GM19351 (cell line): ENCODE measurements around the gene C18orf32.
"Not testable (repeated sequence)": the region's sequence is repeated elsewhere in the genome, so short reads cannot be mapped to it uniquely, and the experiment has no call there.

ENCODE experiments used
- ATAC-seq: cut with Tn5 transposase; IDR thresholded peaks from one replicate; pipeline ENCODE4 v1.9.1; 2021; ENCODE audit warnings: mild to moderate bottlenecking, moderate library complexity; ENCODE audit not compliant: unreplicated experiment

C18orf32 gene

GRCh38 chr18:49503931-49504330 is 16.9 kb upstream of the C18orf32 start:
- ATAC-seq = no peak

GRCh38 chr18:49500201-49500921 is 13.3 kb upstream of the C18orf32 start:
- no peak for ATAC-seq

- no peak for ATAC-seq
Observed at GRCh38 chr18:49499046-49499637, 12.1 kb upstream of the C18orf32 start.

DNA sequence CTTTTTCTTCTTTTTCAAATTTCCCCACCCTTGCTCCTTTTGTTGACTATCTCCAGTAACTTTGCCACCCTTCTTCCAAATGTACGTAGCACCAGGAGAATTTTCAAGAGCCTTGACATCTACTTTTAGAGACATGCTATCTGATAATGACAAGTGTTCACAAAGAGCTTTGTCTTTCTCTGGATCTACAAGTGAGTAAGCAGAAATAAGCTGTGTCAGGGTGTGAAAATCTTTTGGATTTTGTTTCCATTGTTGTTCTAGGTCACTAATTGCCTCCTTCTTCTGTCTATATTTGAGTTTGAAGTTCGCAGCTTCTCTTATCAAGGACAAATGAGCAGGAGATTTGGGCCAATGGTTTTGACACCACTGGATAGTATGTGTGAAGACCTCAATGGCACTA is 8.4 kb upstream of the C18orf32 start:
- ATAC-seq = no peak

DNA sequence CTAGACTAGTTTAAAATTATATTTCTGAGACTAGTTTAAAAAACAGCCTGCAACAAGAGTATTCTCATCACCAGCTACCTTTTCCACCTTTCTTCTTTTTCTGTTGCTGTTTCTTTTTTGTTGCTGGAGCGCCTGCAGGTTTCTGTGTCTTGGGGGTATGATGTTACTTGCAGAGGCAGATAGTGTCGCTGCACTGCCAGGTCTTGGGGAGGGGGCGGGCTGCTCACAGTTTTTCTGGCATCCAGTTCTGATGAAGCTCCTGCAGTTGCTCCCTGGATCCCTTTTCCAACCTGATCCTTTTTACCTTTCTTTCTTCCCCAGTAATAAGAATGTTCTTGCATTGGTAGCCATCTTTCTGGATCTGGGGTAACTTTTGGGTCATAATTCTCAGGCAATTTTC is 8.0 kb upstream of the C18orf32 start:
- no peak for ATAC-seq

GRCh38 chr18:49494660-49495059 is 7.6 kb upstream of the C18orf32 start:
- no peak for ATAC-seq

- no peak for ATAC-seq
Observed at GRCh38 chr18:49492694-49493033, 5.6 kb upstream of the C18orf32 start.

DNA sequence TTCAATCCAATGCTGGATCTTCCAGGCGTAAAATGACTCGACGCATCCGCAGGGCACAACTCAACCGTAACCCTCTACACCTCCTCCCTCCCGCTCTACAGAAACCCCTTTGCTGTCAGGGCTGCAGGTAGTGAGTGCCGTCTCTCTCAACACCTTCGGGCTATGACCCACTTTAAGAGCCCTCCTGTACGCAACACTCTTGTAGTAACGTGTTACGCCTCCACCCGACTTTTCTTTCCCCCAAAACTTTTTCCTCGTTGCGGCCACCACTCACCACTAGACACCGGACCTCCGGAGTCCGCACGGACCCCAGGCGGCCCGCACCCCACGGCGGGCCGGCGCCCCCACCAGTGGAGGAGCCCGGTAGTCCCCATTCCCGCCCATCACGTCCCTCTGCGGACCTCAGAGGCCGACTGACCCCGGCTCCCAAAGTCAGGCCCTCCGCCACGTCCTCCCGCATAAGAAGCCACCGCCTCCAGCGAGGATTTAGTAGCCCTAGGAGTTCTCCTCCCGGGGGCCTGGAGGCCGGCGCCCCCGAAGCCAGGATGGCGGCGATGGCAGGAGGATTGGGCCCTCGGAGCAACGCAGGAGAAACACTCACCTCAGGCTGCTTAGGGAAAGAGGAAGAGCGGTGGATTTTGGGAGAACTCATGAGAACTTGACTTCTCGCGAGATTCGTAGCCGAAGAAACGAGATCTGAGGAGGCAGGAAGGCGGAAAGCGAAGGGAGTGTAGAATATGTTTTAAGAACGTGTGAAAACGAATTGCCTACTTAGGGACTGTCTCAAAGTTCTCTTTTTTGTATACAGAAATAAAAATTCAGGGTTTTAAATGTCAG is 5.0 kb upstream of the C18orf32 start, which contains the start of gene RPL17:
Gene RPL17 (minus strand): TSS at position 609 of the 837 bp plus-strand sequence.
- peak; percentile 64 for ATAC-seq

DNA sequence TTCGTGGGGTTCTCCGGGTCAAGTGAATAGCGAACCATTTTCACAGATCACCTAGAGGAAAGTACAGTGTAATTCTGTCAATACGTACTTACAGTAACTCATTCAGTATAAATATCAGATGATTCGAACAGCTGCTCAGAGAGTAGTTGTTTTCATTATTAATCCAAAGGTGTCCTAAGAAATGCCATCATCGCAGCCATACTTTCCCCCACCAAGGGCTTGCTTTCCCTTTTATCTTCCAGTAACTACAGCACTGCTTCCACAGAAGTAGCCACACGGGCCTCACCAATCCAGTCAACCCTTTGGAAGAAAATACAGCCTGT is 4.5 kb upstream of the C18orf32 start:
- no peak for ATAC-seq

GRCh38 chr18:49490246-49490762 is 3.3 kb upstream of the C18orf32 start:
- ATAC-seq = no peak

DNA sequence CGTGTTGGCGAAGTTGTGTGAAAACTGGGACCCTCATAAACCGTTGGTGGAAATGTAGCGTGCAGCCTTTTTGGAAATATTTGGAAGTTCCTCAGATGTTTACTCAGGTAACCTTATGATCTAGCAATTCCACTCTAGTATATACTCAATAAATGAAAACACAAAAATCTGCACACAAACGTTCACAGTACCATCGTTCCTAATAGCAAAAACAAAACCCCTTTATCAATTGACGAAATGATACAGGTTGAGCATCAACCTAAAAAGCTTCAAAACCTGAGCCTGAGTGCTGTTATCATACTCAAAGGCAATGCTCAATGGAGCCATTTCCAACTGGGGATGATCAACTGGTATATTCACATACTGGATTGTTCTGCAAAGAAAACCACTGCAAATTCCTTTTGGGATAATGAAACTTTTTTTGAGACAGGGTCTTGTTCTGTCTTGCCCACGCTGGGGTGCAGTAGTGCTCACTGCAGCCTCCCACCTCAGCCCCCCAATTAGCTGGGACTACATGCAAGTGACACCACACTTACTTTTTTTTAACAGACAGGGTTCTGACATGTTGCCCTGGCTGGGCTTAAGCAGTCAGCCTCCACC is 777 bp upstream of the C18orf32 start:
- ATAC-seq = no peak

DNA sequence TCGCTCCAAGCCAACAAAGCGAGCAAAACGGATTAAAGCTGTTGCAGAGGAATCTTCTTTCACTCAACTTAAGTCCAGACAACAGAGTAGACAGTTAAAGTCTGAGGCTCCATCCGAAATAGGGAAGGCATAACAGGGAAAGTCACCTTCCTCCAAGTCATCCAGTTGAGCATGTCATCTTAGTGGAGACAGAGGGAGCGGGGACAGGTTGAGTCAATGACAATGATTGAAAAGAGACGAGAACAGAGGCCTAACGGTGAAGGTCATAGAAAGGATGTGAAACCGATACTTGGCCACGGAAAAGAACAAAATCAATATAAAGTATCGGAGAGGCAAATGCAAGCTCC is 455 bp downstream of the C18orf32 start:
- no peak for ATAC-seq

DNA sequence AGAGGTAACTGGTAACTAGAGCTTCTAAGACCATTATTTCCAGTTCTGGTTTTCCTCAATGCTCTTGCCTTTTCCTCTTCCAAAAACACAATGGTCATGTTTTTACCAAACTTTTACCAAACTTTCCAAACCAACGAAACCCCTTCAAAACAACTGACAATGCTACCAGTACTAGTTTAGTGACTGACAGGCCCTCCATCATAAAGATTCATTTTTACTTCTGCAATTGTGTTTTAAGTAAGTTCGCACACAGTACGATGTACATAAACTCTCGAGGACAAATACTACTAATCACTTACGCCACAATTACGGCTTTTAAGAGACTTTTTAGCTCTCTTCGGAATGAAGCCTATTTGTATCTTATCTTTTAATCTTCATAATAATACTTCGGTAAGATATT is 900 bp downstream of the C18orf32 start:
- no peak for ATAC-seq

DNA sequence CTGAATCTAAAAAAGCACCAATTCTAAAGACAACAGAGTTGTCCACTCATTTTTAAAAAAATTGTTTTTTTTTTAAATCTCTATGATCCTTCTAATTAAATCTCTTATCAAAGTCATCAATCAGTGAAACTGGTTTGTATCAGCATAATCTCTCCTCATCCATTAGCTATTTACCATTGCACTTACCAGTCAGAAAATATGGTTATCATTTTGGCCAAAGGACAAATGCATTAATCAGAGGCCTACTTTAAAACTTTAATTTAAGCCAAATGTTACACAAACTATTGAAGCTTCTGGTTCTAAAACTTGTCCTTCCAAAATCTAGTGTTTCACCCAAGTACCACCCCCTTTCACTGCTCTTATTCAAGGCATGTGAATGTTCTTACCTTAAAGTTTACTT is 3.8 kb downstream of the C18orf32 start:
- ATAC-seq = no peak

DNA sequence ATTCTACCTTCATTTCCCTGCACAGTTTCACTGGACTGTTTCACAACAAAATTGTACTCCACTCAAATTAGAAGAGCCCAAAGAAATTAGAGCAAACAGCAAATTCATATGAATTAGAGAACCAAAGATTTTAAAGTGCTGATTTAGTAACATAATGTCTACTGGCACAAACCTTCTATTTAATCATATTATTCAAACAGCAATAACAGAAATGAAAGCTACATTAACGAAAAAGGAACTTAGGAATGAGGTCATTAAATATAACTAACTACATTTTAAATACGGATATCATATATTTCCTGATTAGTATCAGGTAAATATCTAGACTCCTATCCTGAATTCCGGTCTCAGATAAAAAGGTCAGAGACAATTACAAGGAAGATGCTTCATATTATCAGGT is 5.1 kb downstream of the C18orf32 start:
- no peak for ATAC-seq

- no peak for ATAC-seq
Observed at GRCh38 chr18:49481317-49481716, 5.7 kb downstream of the C18orf32 start.

DNA sequence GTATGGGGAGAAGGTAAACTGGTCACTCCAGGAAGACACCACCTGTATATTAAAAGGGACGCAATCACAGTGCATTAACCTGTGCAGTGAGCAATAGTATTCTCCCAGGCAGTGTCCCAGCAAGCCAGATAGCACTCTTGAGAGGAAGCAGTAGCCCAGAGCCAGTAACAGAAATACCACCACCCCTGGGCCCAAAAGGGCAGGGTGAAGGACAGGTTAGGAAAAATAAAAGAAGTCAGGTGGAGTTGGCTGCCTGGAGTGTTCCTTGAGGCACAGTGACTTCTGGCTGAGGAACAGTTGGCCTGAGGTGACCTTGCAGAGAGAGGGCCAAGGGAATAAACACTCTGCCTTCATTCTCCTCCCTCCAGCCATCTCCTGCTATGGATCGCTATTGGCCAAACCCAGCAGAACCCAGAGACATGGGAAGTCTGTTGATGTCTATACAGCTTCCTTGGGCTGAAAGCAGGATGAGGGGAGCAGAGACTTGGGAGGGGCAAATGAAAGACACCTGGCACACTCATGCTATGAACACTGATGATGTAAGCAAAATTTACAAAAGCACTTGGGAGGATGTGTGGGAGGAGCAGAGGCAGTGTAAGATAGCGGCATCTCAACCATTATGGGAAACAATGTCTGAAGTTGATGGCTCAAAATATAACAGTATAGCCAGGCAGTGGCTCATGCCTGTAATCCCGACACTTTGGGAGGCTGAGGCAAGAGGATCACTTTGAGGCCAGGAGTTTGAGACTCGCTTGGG is 7.5 kb downstream of the C18orf32 start:
- no peak for ATAC-seq

DNA sequence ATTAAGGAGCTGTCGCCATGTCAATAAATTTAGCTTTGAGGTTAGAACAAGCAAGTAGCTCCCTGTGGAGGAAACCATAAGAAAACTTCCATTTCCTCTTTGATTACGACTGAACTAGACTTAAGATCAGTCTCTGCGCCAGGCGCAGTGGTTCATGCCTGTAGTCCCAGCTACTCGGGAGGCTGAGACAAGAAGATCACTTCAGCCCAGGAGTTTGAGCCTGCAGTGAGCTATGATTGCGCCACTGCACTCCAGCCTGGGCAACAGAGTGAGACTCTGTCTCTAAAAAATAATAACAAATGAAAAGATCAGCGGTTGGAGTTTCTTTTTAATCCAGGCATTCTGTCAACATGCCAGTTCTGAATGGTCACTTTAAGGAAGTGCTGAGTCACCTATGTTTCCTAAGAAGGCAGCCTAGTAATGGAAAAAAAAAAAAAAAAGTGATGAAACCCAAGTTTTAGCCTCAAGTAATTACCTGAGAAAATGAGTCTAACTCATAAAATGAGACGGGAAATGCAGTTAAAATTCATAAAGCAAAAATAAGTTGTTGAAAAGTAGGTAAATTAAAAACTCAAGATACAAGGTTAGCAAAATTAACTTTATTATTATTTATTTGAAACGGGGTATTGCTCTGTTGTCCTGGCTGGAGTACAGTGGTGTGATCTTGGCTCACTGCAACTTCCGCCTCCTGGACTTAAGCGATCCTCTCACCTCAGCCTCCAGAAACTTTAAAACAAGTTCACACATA is 10.2 kb downstream of the C18orf32 start:
- no peak for ATAC-seq

DNA sequence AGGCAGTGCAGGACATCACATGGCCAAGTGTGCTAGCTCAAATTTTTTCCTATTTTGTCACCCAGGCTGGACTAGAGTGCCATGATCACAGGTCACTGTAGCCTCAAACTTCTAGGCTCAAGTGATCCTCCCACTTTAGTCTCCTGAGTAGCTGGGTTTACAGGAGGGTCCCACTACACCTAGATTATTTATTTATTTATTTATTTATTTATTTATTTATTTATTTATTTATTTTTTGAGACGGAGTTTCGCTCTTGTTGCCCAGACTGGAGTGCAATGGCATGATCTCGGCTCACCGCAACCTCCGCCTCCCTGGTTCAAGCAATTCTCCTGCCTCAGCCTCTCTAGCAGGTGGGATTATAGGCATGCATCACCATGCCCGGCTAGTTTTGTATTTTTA is 12.1 kb downstream of the C18orf32 start:
- ATAC-seq = not testable (repeated sequence)

DNA sequence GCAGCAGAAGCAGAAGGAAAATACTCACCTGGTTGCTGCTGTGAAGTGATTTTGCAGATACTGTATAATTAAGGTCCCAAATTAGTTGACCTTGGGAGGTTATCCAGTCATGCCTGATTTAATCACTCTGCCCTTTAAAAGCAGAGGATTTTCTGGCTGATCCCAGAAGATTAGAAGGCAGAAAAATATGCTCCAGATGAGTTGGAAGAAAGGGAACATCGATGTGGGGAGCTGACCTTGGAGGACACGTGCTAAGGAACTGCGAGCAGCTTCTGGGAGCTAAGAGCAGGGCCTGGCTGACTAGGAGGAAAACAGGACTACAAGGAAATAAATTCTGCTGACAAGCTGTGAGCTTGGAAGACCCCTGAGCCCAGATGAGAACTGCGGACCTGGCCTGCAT is 13.3 kb downstream of the C18orf32 start:
- no peak for ATAC-seq
